HepG2 (cell line): Measurements from ENCODE around the gene GCC1. TPM values are rescaled to one million over a fixed set of nuclear protein-coding genes. Genes with fewer than 3 reads are reported as not detected.

ENCODE experiments used
- ATAC-seq: fragments of 200-7000 bp; cut with Tn5 transposase; 3 replicates; pipeline ENCODE4 v1.9.1; 2020; ENCODE audit warnings: mild to moderate bottlenecking, moderate library complexity
- BruUV-seq: library from RNA; stranded (reverse); fragments of 400-500 nt; replicated peaks from 2 replicates; lab custom pipeline; 2021; lab: Mats Ljungman, UMichigan
- CTCF ChIA-PET: fragments of 300-600 bp; formaldehyde crosslinking; extraction: SDS; loops from one replicate; lab custom pipeline; 2021; ENCODE audit warnings: low total read pairs, inconsistent platforms, low intra/inter-chr PET ratio; lab: Yijun Ruan, JAX
- POLR2A ChIA-PET: fragments of 350-600 bp; sonication (Branson Sonifier 250); formaldehyde crosslinking; loops from one replicate; lab custom pipeline; 2020; ENCODE audit warnings: antibody characterized with exemption, inconsistent platforms; lab: Yijun Ruan, JAX
- DNase-seq: peaks from one replicate; pipeline ENCODE4 v3.0.0-alpha.2; 2015; ENCODE audit warnings: low spot score
- FAIRE-seq: peaks from 3 replicates; lab custom pipeline; 2011; peaks lifted over from hg19 to GRCh38; lab: Jason Lieb, UNC
- H2AFZ ChIP-seq: one replicate; pipeline ENCODE4 v1.6.1; 2011; ENCODE audit warnings: low read length, inconsistent platforms
- H3K27ac ChIP-seq: fragments of 300-600 bp; 3 replicates; pipeline ENCODE4 v1.8.0; 2011; ENCODE audit warnings: mixed run types, mild to moderate bottlenecking, mixed read lengths, low read length, inconsistent platforms; ENCODE audit not compliant: insufficient read depth; ENCODE audit errors: extremely low read length
- H3K27me3 ChIP-seq, 2 experiments: fragments of 200-600 bp in 1 of 2; 2 replicates in 1 of 2; 3 replicates in 1 of 2; pipeline versions ENCODE4 v1.6.0 to v1.8.0; 2011; ENCODE audit warnings: low read length in 2 of 2, mild to moderate bottlenecking in 2 of 2, moderate library complexity in 2 of 2, inconsistent platforms in 1 of 2; ENCODE audit not compliant: insufficient read depth in 2 of 2, control insufficient read depth in 1 of 2
- H3K36me3 ChIP-seq, 2 experiments: fragments of 200-600 bp in 1 of 2; replicated peaks in 1 of 2; 2 replicates in 1 of 2; 3 replicates in 1 of 2; pipeline versions ENCODE4 v1.5.1 to v1.8.0; 2011; ENCODE audit warnings: low read length in 2 of 2, inconsistent platforms in 1 of 2; ENCODE audit not compliant: insufficient read depth in 2 of 2, control insufficient read depth in 1 of 2
- H3K4me1 ChIP-seq: 2 replicates; pipeline ENCODE4 v1.5.1; 2012; ENCODE audit warnings: low read length, inconsistent platforms; ENCODE audit not compliant: insufficient read depth
- H3K4me2 ChIP-seq: 2 replicates; pipeline ENCODE4 v1.6.0; 2011; ENCODE audit warnings: low read depth, low read length, inconsistent platforms
- H3K4me3 ChIP-seq, 3 experiments: fragments of 200-600 bp in 1 of 3; sonication (generic), shearing (Covaris generic) in 1 of 3; replicated peaks in 1 of 3; 2 replicates each; pipeline ENCODE4 v1.5.1; 2011 to 2016; ENCODE audit warnings: low read length in 3 of 3, inconsistent platforms in 2 of 3, low read depth in 2 of 3, mild to moderate bottlenecking in 2 of 3, control low read depth in 1 of 3, mixed read lengths in 1 of 3; ENCODE audit not compliant: insufficient read depth in 1 of 3
- H3K79me2 ChIP-seq: one replicate; pipeline ENCODE4 v1.6.1; 2011; ENCODE audit warnings: low read length, inconsistent platforms; ENCODE audit not compliant: insufficient read depth
- H3K9ac ChIP-seq: 2 replicates; pipeline ENCODE4 v1.6.0; 2011; ENCODE audit warnings: mild to moderate bottlenecking, low read depth, low read length, inconsistent platforms; ENCODE audit not compliant: insufficient read depth
- H3K9me3 ChIP-seq: 2 replicates; pipeline ENCODE4 v1.5.1; 2012; ENCODE audit warnings: mild to moderate bottlenecking, low read length
- H4K20me1 ChIP-seq: 2 replicates; pipeline ENCODE4 v1.6.0; 2011; ENCODE audit warnings: inconsistent platforms, mild to moderate bottlenecking, low read length, moderate library complexity; ENCODE audit not compliant: insufficient read depth
- CBFB ChIP-seq: sonication (generic); formaldehyde crosslinking; IDR thresholded peaks from 2 replicates; pipeline ENCODE4 v1.4.0; 2020; ENCODE audit warnings: missing genetic modification reagents
- DMAP1 ChIP-seq: IDR thresholded peaks from 2 replicates; pipeline ENCODE4 v1.6.1; 2016
- EZH2 ChIP-seq: conservative IDR thresholded peaks from 2 replicates; pipeline ENCODE4 v1.6.1; 2012; ENCODE audit warnings: mild to moderate bottlenecking, low read depth, low read length, moderate library complexity
- JUNB ChIP-seq: sonication (generic); formaldehyde crosslinking; IDR thresholded peaks from 2 replicates; pipeline ENCODE4 v1.8.0; 2022; ENCODE audit warnings: missing genetic modification reagents, mild to moderate bottlenecking, borderline replicate concordance
- KDM3A ChIP-seq: IDR thresholded peaks from 2 replicates; pipeline ENCODE4 v1.6.1; 2018; ENCODE audit warnings: low read depth, missing compliant biosample characterization
- MYC ChIP-seq: sonication (generic); formaldehyde crosslinking; IDR thresholded peaks from 2 replicates; pipeline ENCODE4 v1.9.0; 2021; ENCODE audit warnings: missing genetic modification reagents, borderline replicate concordance
- NCOA5 ChIP-seq: sonication (generic); formaldehyde crosslinking; IDR thresholded peaks from 2 replicates; pipeline ENCODE4 v1.4.0; 2020; ENCODE audit warnings: missing genetic modification reagents
- NRL ChIP-seq: sonication (generic); formaldehyde crosslinking; IDR thresholded peaks from 2 replicates; pipeline ENCODE4 v1.5.0; 2020; ENCODE audit warnings: missing genetic modification reagents, mild to moderate bottlenecking, moderate library complexity, borderline replicate concordance
- PTBP1 ChIP-seq: fragments of 200-400 bp; formaldehyde crosslinking; IDR thresholded peaks from 2 replicates; pipeline ENCODE4 v1.6.1; 2018; ENCODE audit warnings: low read length, low read depth; ENCODE audit not compliant: poor library complexity, severe bottlenecking
- RAD21 ChIP-seq: fragments of 450-650 bp; formaldehyde crosslinking; IDR thresholded peaks from 2 replicates; pipeline ENCODE4 v1.5.0; 2020; ENCODE audit warnings: mild to moderate bottlenecking
- SP1 ChIP-seq, 2 experiments: fragments of 450-650 bp in 1 of 2; sonication (generic) in 1 of 2; formaldehyde crosslinking in 1 of 2; IDR thresholded peaks; 2 replicates each; pipeline versions ENCODE4 v1.4.0 to v1.6.1; 2016 to 2020; ENCODE audit warnings: missing genetic modification reagents in 1 of 2
- ZBTB38 ChIP-seq: sonication (generic); formaldehyde crosslinking; IDR thresholded peaks from 2 replicates; pipeline ENCODE4 v1.5.1; 2020; ENCODE audit warnings: mild to moderate bottlenecking, missing genetic modification reagents
- ZFYVE20 ChIP-seq: sonication (generic); formaldehyde crosslinking; IDR thresholded peaks from 2 replicates; pipeline ENCODE4 v1.8.0; 2023; ENCODE audit warnings: low read depth, mild to moderate bottlenecking, moderate library complexity, missing genetic modification reagents, borderline replicate concordance
- ZKSCAN1 ChIP-seq: fragments of 150-350 bp; IDR thresholded peaks from 2 replicates; pipeline ENCODE4 v1.6.1; 2014; ENCODE audit warnings: low read length
- ZMYM3 ChIP-seq: sonication (generic); formaldehyde crosslinking; IDR thresholded peaks from 2 replicates; pipeline ENCODE4 v1.5.1; 2020; ENCODE audit warnings: mild to moderate bottlenecking, missing genetic modification reagents
- ZNF710 ChIP-seq: sonication (generic); formaldehyde crosslinking; IDR thresholded peaks from 2 replicates; pipeline ENCODE4 v1.5.0; 2020; ENCODE audit warnings: mild to moderate bottlenecking, missing genetic modification reagents, borderline replicate concordance
- ZNF782 ChIP-seq: sonication (generic); formaldehyde crosslinking; IDR thresholded peaks from 2 replicates; pipeline ENCODE4 v1.4.0; 2020; ENCODE audit warnings: missing genetic modification reagents, mild to moderate bottlenecking, borderline replicate concordance
- ZSCAN22 ChIP-seq: sonication (generic); formaldehyde crosslinking; IDR thresholded peaks from 2 replicates; pipeline ENCODE4 v1.4.0; 2020; ENCODE audit warnings: mild to moderate bottlenecking, missing genetic modification reagents
- ZSCAN25 ChIP-seq: sonication (generic); formaldehyde crosslinking; IDR thresholded peaks from 2 replicates; pipeline ENCODE4 v1.8.0; 2022; ENCODE audit warnings: mild to moderate bottlenecking, missing genetic modification reagents
- WGBS: methylation state at CpG from one replicate; pipeline ENCODE4 v1.1.6; 2017; ENCODE audit warnings: low lambda C conversion rate; 5-methylcytosine and 5-hydroxymethylcytosine counted together
- in situ Hi-C: cut with HindIII; loops from 2 replicates; pipeline ENCODE4 v1.10.0; 2017; ENCODE audit warnings: low pct_unique_long_range_greater_than_20kb; ENCODE audit not compliant: extremely low pct_ligation_motif_present
- intact Hi-C: fragments of 100-400 bp; cut with micrococcal nuclease; formaldehyde crosslinking; loops from one replicate; pipeline ENCODE4 v1.10.0; 2022; ENCODE audit not compliant: unreplicated experiment
- polyA plus RNA-seq, 8 experiments: library from polyadenylated mRNA; depleted of rRNA in 3 of 8; stranded (reverse) in 7 of 8; unstranded in 1 of 8; fragments of >200 nt; fragmentation: Illumina TruSeq in 4 of 8; extraction: Trizol in 4 of 8; gene quantifications; 2 replicates each; pipeline versions ENCODE4 v1.2.1 to v1.2.3, GENCODE V29; 2011 to 2016; ENCODE audit warnings: low read depth in 4 of 8, missing spikeins in 1 of 8, mixed read lengths in 1 of 8; ENCODE audit not compliant: insufficient read depth in 1 of 8
- total RNA-seq, 5 experiments: library from RNA; depleted of rRNA; stranded (reverse); fragments of >200 nt; fragmentation: Illumina TruSeq; extraction: Trizol; gene quantifications; 2 replicates each; pipeline ENCODE4 v1.2.3, GENCODE V29; 2016; ENCODE audit warnings: low read depth in 1 of 5
- TF ChIP-seq, protein P1 (sequence below): sonication (generic); formaldehyde crosslinking; IDR thresholded peaks from 2 replicates; pipeline ENCODE4; 2020; ENCODE audit warnings: missing genetic modification reagents, mild to moderate bottlenecking, borderline replicate concordance

The GCC1 gene
- total and polyA plus RNA-seq, 2 of the 13 experiments (the other 11 are each of a cell fraction or from before 2014, with no cell fraction given), result 2.5 to 15.3 TPM

- TF ChIP-seq ZNF710 (CRISPR knock-in tag) (no peak), NCOA5 (CRISPR knock-in tag) (no peak), ZMYM3 (CRISPR knock-in tag) (0 out of 2 replicates have a peak, but pooled peaks have one; percentile 14), ZNF782 (no peak), ZKSCAN1 (peak; percentile 94), ZBTB38 (CRISPR knock-in tag) (peak; percentile 94)
- TF ChIP-seq, all 625 proteins: peak for 7
These were observed 2.2 kb upstream of the GCC1 start (continued) for GRCh38 chr7:127587663-127588018.

DNA sequence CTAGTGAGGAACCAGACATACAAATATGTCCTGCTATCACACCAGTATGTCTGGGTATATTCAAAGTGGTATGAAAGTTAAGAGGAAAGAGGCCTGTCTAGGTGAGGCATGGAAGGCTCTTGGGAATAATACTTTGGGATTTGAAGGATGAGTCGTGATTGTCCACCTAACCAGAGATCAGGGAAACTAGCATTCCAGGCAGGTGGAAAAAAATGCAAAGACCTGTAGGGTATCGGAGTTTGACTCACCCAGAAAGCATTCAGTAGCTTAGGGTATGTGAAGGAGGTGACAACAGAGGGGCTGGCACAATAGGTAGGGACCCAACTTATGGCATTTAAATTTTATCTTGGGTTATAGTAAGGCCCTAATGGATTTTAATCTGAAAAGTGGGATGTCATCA, 950 bp upstream of the GCC1 start:
- BruUV-seq, result no TSS peak
- no peak overlapping the region for H3K9ac ChIP-seq
- DNase-seq (no peak), ATAC-seq (no peak), FAIRE-seq (no peak)
- H3K9me3 ChIP-seq, result no peaks in the 10 kb centered on the region
- WGBS, result 72% methylated on average over 2 of the region's 2 CpGs
- H4K20me1 ChIP-seq, result no peaks in the 10 kb centered on the region; the same call in 1 of the 2 replicates
- ChIA-PET POLR2A (no interaction called here), CTCF (no interaction called here)
- no peak overlapping the region for H2AFZ ChIP-seq
- intact Hi-C loops, result loop anchor here (10.0 kb wide), 2 partner anchors 68 to 192 kb away; partner anchors contain the start of genes SND1 and ZNF800
- peak overlapping the region; percentile 90; the same call in 1 of the 2 replicates for H3K4me2 ChIP-seq
- H3K4me1 ChIP-seq, result peaks cover 64% of the 10 kb centered on the region
- no peak for TF ChIP-seq JUNB (CRISPR knock-in tag)
- no peak for TF ChIP-seq SP1 (IDR thresholded peaks at IDR 0.05)
- TF ChIP-seq SP1 (CRISPR knock-in tag; IDR thresholded peaks at IDR 0.05), result no peak
- TF ChIP-seq DMAP1, result no peak
- TF ChIP-seq ZFYVE20 (CRISPR knock-in tag), result no peak
- no peak for TF ChIP-seq KDM3A
- no peak for TF ChIP-seq MYC (CRISPR knock-in tag)
- TF ChIP-seq ZSCAN22, result no peak
- no peak for TF ChIP-seq RAD21 (CRISPR knock-in tag)
- TF ChIP-seq EZH2, result no peak
- no peak for TF ChIP-seq NRL
- TF ChIP-seq PTBP1, result no peak
- TF ChIP-seq CBFB (CRISPR knock-in tag), result no peak
- TF ChIP-seq ZSCAN25 (CRISPR knock-in tag), result no peak
- TF ChIP-seq, protein P1, sequence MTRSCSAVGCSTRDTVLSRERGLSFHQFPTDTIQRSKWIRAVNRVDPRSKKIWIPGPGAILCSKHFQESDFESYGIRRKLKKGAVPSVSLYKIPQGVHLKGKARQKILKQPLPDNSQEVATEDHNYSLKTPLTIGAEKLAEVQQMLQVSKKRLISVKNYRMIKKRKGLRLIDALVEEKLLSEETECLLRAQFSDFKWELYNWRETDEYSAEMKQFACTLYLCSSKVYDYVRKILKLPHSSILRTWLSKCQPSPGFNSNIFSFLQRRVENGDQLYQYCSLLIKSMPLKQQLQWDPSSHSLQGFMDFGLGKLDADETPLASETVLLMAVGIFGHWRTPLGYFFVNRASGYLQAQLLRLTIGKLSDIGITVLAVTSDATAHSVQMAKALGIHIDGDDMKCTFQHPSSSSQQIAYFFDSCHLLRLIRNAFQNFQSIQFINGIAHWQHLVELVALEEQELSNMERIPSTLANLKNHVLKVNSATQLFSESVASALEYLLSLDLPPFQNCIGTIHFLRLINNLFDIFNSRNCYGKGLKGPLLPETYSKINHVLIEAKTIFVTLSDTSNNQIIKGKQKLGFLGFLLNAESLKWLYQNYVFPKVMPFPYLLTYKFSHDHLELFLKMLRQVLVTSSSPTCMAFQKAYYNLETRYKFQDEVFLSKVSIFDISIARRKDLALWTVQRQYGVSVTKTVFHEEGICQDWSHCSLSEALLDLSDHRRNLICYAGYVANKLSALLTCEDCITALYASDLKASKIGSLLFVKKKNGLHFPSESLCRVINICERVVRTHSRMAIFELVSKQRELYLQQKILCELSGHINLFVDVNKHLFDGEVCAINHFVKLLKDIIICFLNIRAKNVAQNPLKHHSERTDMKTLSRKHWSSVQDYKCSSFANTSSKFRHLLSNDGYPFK (CRISPR knock-in tag), result no peak
- no peak overlapping the region for H3K27ac ChIP-seq
- H3K27me3 ChIP-seq, result no peaks in the 10 kb centered on the region; a peak in 1 of 5 replicates
- in situ Hi-C loops, result no loop called here
- peaks cover 10 to 12% of the 10 kb centered on the region in 2 experiments; a peak in 4 of 5 replicates for H3K36me3 ChIP-seq
- H3K4me3 ChIP-seq, result no peak overlapping the region
- H3K79me2 ChIP-seq, result peaks cover 13% of the 10 kb centered on the region
